Astrocyte (in vitro differentiated cells and primary cell): ENCODE results near the gene PRUNE1.

Source experiments
- EZH2 ChIP-seq: IDR thresholded peaks from 2 replicates; pipeline ENCODE4 v1.6.1; 2012; ENCODE audit warnings: mild to moderate bottlenecking, low read length, inconsistent platforms; ENCODE audit not compliant: insufficient read depth
- TF ChIP-seq, protein P1 (sequence below): IDR thresholded peaks from 2 replicates; pipeline ENCODE4 v1.5.1; 2011; ENCODE audit warnings: low read depth, mild to moderate bottlenecking, inconsistent platforms, low read length, moderate library complexity; ENCODE audit not compliant: insufficient read depth

DNA sequence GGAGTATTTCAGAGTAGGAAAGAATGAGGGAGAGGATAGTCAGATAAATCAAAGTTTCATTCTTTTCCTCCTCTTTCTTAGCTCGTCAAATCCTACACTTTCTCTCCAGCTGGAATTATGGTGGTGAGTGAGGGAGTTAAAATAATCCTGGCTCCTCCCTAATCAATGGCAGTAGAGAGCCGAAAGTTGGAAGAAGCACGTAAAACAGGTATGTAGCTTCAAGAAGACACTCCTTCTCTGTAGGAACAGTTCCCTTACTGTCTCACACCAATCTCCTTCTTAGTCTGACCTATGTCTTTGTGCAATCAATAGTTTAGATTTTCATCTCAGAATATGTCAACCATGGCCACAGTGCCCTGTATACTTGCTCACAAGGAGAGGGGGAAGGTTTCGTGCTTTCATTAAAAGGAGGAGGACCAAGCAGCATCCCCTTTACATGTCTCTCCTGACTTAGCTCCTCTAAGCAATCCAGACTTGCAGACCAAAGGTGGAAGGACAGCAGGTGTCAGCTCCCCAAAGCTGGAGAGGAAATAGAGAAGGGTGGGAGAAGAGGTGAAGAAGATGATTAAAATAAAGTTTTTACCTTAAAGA, 2.4 kb upstream of the PRUNE1 start:
- TF ChIP-seq, protein P1, sequence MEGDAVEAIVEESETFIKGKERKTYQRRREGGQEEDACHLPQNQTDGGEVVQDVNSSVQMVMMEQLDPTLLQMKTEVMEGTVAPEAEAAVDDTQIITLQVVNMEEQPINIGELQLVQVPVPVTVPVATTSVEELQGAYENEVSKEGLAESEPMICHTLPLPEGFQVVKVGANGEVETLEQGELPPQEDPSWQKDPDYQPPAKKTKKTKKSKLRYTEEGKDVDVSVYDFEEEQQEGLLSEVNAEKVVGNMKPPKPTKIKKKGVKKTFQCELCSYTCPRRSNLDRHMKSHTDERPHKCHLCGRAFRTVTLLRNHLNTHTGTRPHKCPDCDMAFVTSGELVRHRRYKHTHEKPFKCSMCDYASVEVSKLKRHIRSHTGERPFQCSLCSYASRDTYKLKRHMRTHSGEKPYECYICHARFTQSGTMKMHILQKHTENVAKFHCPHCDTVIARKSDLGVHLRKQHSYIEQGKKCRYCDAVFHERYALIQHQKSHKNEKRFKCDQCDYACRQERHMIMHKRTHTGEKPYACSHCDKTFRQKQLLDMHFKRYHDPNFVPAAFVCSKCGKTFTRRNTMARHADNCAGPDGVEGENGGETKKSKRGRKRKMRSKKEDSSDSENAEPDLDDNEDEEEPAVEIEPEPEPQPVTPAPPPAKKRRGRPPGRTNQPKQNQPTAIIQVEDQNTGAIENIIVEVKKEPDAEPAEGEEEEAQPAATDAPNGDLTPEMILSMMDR, result no peak
- no peak for TF ChIP-seq EZH2
